ENCODE data around the gene IPMK.

GRCh38 chr10:58177362-58177947 lies 90.2 kb downstream of the IPMK start:
- TF ChIP-seq POLR2A (IDR thresholded peaks at IDR 0.05) (no peak), CTCF (IDR thresholded peaks at IDR 0.05) (peak; percentile 21 to 83 (median 76))

Data from body of pancreas (tissue), 4 donors.